OCI-LY7 (cell line): Measurements from ENCODE around the gene ITPKB. TPM values are rescaled to one million over a fixed set of nuclear protein-coding genes. Genes with fewer than 3 reads are reported as not detected.

Source experiments
- BruUV-seq: library from RNA; stranded (reverse); fragments of 400-500 nt; replicated peaks from 2 replicates; lab custom pipeline; 2021; lab: Mats Ljungman, UMichigan
- CTCF ChIA-PET: fragments of 300-600 bp; sonication (Branson Sonifier 250); formaldehyde crosslinking; loops from one replicate; lab custom pipeline; 2022; ENCODE audit warnings: antibody characterized with exemption; ENCODE audit not compliant: unreplicated experiment; lab: Charles Lee
- POLR2A ChIA-PET: fragments of 300-600 bp; sonication (Branson Sonifier 250); formaldehyde crosslinking; loops from one replicate; lab custom pipeline; 2022; ENCODE audit warnings: antibody characterized with exemption; lab: Charles Lee
- DNase-seq: peaks from one replicate; pipeline ENCODE4 v3.0.0-alpha.2; 2015; ENCODE audit warnings: low spot score
- H2AFZ ChIP-seq: fragments of 200-600 bp; sonication (generic), shearing (Covaris generic); 2 replicates; pipeline ENCODE4 v1.6.1; 2014; ENCODE audit warnings: mild to moderate bottlenecking, antibody characterized with exemption, low read length, moderate library complexity
- H3K27ac ChIP-seq: fragments of 200-600 bp; sonication (generic); 2 replicates; pipeline ENCODE4 v1.5.1; 2014; ENCODE audit warnings: mixed run types, low read depth, mild to moderate bottlenecking, moderate library complexity, low read length, inconsistent platforms; ENCODE audit not compliant: poor library complexity, severe bottlenecking
- H3K36me3 ChIP-seq: fragments of 200-600 bp; sonication (generic); 2 replicates; pipeline ENCODE4 v1.6.1; 2014; ENCODE audit warnings: mild to moderate bottlenecking, antibody characterized with exemption, low read length, moderate library complexity, mixed read lengths; ENCODE audit not compliant: insufficient read depth
- H3K4me1 ChIP-seq: fragments of 200-600 bp; sonication (generic); 2 replicates; pipeline ENCODE4 v1.5.1; 2014; ENCODE audit warnings: mild to moderate bottlenecking, low read length; ENCODE audit not compliant: insufficient read depth, poor library complexity, severe bottlenecking
- H3K4me2 ChIP-seq: fragments of 200-600 bp; sonication (generic); 2 replicates; pipeline ENCODE4 v1.6.1; 2014; ENCODE audit warnings: mild to moderate bottlenecking, low read length
- H3K4me3 ChIP-seq: fragments of 200-600 bp; sonication (generic); 2 replicates; pipeline ENCODE4 v1.5.1; 2014; ENCODE audit warnings: mild to moderate bottlenecking, low read depth, low read length; ENCODE audit not compliant: poor library complexity, severe bottlenecking
- H3K79me2 ChIP-seq: fragments of 200-600 bp; sonication (generic); 2 replicates; pipeline ENCODE4 v1.6.1; 2016; ENCODE audit warnings: low read depth, mild to moderate bottlenecking, low read length, moderate library complexity, mixed read lengths; ENCODE audit not compliant: insufficient read depth
- H3K9me2 ChIP-seq: fragments of 200-600 bp; sonication (generic); 2 replicates; pipeline ENCODE4 v1.6.1; 2016; ENCODE audit warnings: mild to moderate bottlenecking, low read length, mixed read lengths; ENCODE audit not compliant: insufficient read depth
- H3K9me3 ChIP-seq: fragments of 200-600 bp; sonication (generic); 2 replicates; pipeline ENCODE4 v1.6.1; 2014; ENCODE audit warnings: mild to moderate bottlenecking, mixed run types, low read length, mixed read lengths
- H4K20me1 ChIP-seq: fragments of 200-600 bp; sonication (generic); 2 replicates; pipeline ENCODE4 v1.6.1; 2014; ENCODE audit warnings: mild to moderate bottlenecking, antibody characterized with exemption, low read length, moderate library complexity, mixed read lengths; ENCODE audit not compliant: insufficient read depth
- EZH2phosphoT487 ChIP-seq: fragments of 200-600 bp; sonication (generic); IDR thresholded peaks from 2 replicates; pipeline ENCODE4 v1.6.1; 2018; ENCODE audit warnings: low read depth, borderline replicate concordance, mild to moderate bottlenecking, mixed run types, antibody characterized with exemption, low read length, moderate library complexity, mixed read lengths
- intact Hi-C: fragments of 100-400 bp; cut with micrococcal nuclease; formaldehyde crosslinking; loops from one replicate; pipeline ENCODE4 v1.10.0; 2022; ENCODE audit not compliant: unreplicated experiment
- total RNA-seq, 2 experiments: library from RNA; depleted of rRNA in 1 of 2; stranded (reverse); fragments of >200 nt in 1 of 2; shearing (Covaris generic) in 1 of 2; gene quantifications; 2 replicates each; pipeline ENCODE4 v1.2.3, GENCODE V29; 2014 to 2022
- TF ChIP-seq, protein P1 (sequence below): fragments of 200-600 bp; sonication (generic); conservative IDR thresholded peaks from 2 replicates; pipeline ENCODE4 v1.5.1; 2014; ENCODE audit warnings: mild to moderate bottlenecking, antibody characterized with exemption, low read length, moderate library complexity, mixed read lengths

Gene ITPKB
- total RNA-seq, 2 experiments from 2014 or later = 20.5 to 33.3 TPM

DNA sequence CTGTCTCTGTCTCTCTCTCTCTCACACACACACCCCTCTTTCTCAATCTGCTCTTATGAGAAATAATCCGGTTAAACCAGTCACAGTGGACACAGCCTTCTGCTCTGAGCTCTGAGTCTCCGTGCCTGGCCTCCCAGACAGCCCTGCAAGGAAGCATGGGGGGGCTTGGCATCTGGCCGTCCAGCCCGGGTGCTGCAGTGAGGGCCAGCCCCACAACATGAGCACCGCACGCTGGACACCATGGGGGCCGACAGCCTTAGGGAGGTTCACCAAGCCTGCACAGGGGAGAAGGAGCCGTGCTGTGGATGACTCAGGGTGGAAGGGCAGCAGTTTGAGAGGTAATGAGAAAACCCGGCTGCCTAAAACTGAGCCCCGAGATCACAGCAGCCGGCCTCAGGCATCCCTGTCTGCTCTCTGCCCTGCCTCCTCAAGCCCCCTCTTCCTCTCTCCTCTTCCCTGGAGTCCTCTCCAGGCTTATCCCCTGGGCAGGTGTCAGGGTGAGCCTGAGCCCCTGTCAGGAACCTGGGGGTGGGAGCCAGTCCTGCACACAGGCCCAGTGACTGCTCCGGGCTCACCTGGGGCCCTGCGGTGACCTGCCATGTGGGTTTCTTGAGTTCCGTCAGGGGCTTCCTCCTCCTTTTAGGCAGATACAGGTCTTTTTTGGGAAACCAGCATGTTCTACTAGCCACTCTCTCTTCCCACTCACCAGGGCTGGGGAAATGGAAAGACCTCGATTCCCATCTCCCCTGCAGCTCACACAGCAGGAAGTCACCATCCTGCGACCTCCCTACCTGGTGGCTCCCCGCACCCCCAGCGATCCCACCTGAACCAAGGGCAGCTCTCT is 92.8 kb downstream of the ITPKB start:
- Histone ChIP-seq H3K9me2 (no peaks in the 10 kb centered on the region), H3K79me2 (peaks cover 5% of the 10 kb centered on the region; the same call in 1 of the 2 replicates), H2AFZ (no peak overlapping the region), H4K20me1 (no peaks in the 10 kb centered on the region), H3K4me2 (no peak overlapping the region), H3K36me3 (peaks cover 75% of the 10 kb centered on the region), H3K4me1 (peaks cover 32% of the 10 kb centered on the region), H3K4me3 (no peak overlapping the region), H3K9me3 (no peaks in the 10 kb centered on the region), H3K27ac (no peak overlapping the region)
- CTCF ChIA-PET = interaction anchor here (0.7 kb wide), 1 partner anchor 31 kb away, joined by 5 read pairs; no protein-coding TSS in a partner anchor
- TF ChIP-seq, protein P1, sequence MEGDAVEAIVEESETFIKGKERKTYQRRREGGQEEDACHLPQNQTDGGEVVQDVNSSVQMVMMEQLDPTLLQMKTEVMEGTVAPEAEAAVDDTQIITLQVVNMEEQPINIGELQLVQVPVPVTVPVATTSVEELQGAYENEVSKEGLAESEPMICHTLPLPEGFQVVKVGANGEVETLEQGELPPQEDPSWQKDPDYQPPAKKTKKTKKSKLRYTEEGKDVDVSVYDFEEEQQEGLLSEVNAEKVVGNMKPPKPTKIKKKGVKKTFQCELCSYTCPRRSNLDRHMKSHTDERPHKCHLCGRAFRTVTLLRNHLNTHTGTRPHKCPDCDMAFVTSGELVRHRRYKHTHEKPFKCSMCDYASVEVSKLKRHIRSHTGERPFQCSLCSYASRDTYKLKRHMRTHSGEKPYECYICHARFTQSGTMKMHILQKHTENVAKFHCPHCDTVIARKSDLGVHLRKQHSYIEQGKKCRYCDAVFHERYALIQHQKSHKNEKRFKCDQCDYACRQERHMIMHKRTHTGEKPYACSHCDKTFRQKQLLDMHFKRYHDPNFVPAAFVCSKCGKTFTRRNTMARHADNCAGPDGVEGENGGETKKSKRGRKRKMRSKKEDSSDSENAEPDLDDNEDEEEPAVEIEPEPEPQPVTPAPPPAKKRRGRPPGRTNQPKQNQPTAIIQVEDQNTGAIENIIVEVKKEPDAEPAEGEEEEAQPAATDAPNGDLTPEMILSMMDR = no peak
- no peak for TF ChIP-seq EZH2phosphoT487
- BruUV-seq = no TSS peak
- intact Hi-C loops = no loop called here
- no peak for DNase-seq
- POLR2A ChIA-PET = interaction anchor here (0.9 to 1.0 kb wide), 2 partner anchors 17 to 85 kb away, joined by 3 to 4 read pairs; no protein-coding TSS in a partner anchor

DNA sequence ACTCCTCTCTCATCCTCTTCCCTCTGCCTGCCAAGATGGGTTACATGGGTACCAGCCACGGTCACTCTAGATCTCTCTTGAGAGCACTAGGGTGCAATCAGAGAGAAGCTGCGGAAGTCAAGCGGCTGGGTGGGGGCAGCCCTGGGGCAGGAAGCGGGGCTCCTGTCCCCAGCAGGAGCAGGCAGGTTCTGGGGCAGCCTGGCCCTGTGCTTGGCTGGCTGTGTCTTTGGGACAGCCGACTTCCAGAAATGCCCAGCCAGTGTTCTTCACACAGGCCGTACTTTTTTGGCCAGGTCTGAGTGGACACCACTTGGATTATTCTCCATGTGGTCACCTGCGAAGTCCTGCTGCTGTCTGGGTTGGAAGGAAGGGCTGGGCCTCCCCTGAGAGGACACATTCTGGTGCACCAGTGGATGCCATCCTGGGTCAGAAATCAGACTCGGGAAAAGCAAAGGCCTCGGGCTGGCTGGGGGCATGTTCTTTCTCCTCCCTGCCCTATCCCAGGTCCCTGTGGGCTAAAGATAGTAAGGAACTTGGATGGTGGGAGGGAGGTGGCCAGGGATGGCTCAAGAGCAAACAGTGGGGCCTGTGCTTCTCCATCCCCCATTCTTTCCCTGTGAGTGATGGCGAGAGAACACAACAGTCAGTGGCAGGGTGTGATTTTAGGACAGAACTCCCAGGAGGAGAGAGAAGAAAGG is 93.7 kb downstream of the ITPKB start:
- no peak for DNase-seq
- Histone ChIP-seq H3K9me3 (no peaks in the 10 kb centered on the region), H3K9me2 (no peaks in the 10 kb centered on the region), H3K79me2 (peaks cover 5% of the 10 kb centered on the region; the same call in 1 of the 2 replicates), H3K4me1 (peaks cover 39% of the 10 kb centered on the region), H3K4me3 (no peak overlapping the region), H3K36me3 (peaks cover 79% of the 10 kb centered on the region), H3K27ac (peak overlapping the region; percentile 62), H2AFZ (no peak overlapping the region), H3K4me2 (peak overlapping the region; percentile 59; the same call in 1 of the 2 replicates), H4K20me1 (no peaks in the 10 kb centered on the region)
- CTCF ChIA-PET = interaction anchor here (0.6 to 0.7 kb wide), 2 partner anchors 32 to 66 kb away, joined by 5 read pairs; no protein-coding TSS in a partner anchor
- intact Hi-C loops = no loop called here
- no peak for TF ChIP-seq EZH2phosphoT487
- TF ChIP-seq, protein P1 = no peak
- BruUV-seq = no TSS peak
- POLR2A ChIA-PET = interaction anchor here (1.0 kb wide), 1 partner anchor 17 kb away, joined by 3 read pairs; no protein-coding TSS in a partner anchor
